Bone marrow (tissue), 2 donors: ENCODE data around the gene ANTXR1.

Source experiments
- DNase-seq, 2 donors: peaks; one replicate each; lab custom pipeline; 2025; lab: John Stamatoyannopoulos, UW

The ANTXR1 gene

GRCh38 chr2:69074918-69075317 is 61.9 kb downstream of the ANTXR1 start:
- no peak for DNase-seq

- no peak for DNase-seq
These were observed 62.5 kb downstream of the ANTXR1 start for GRCh38 chr2:69075486-69075885.

DNA sequence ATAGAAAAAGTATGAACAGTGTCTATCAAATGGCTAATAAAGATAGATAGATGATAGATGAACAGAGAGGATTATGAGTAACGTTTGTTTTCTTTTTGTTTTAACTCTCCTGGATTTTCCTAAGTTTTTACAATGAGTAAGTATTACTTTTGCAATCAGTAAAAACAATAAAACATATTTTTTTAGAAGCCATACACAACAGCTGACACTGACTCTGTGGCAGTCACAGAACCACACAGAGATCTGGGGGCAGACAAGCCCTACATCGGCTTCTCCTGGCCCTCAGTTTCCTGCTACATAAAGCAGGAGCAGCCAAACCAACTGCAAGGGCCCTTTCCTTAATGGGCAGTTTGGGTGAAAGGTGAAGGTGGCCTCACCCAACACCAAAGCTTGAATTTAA is 63.6 kb downstream of the ANTXR1 start:
- no peak for DNase-seq

GRCh38 chr2:69077252-69077950 is 64.4 kb downstream of the ANTXR1 start:
- no peak for DNase-seq

DNA sequence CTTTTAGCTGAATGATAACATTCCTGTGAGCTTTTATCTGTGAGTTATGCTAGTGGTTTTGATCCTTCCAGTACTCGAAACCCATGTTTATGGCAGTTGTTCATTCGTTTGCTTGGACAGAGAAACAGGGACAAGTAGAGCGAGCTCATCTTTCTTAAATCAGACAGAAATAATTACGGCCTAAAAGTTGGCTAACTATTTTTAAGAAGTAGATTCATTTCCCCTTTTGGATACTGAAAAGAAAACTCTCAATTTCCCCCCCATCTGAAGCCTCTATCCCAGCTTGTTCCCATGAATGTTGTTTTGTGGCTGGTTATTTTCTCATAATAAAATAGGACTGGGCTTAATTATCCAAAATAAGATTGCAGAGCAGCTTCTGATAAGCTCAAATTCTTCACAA is 67.1 kb downstream of the ANTXR1 start:
- DNase-seq: no peak

- no peak for DNase-seq
These were observed 68.1 kb downstream of the ANTXR1 start for GRCh38 chr2:69081001-69081580.

GRCh38 chr2:69081757-69082156 is 68.8 kb downstream of the ANTXR1 start:
- DNase-seq: no peak

DNA sequence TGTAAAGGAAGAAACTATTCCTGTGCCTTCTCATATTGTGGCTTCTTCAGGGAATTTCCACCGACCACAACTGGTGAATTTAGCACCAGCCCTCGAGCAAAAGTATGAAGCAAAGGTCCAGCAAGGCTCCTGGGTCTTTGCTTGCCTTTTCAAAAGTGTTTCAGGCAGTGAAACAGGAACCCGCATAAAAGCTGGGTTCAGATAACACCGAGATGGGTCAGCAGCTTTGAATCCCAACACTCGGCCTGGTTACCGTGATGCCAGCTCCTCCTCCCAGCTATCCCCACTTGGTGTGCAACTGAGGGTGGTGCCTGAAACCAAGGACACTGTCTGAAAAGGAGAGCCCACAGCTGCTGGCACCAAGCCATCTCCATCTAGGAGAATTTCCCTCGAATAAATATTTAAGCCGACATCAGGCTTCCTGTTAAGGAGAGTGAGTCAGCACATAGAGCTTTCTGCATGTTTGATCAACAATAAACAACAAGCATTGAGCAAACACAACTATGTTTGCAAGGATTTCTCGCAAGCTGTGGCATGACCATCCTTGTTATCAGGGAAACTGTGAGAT is 69.5 kb downstream of the ANTXR1 start:
- peak in 1 of 2 donors; percentile 29 for DNase-seq

DNA sequence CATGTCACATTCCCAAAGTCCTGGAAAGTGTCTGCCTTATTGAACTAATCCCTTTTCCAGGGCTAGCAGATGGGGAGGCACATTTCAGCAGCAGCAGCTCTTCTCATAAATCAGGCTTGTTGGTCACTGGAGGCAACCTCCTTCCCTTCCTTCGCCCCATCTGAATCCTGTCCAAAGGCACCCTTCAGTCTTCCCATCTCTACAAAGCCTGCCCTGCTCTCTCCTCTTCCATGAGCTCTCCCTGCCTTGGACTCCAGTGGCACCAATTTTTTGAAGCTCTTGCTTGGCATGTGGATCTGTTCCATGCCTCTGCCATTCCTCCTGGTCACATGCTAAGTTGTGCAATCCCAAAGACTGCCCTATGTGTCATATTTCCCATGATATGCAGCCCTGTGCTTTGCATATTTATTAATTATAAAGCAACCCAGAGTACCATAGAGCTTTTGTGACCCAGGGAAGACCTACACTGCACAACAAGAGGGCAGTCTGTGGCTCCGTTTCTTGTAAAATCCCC is 70.3 kb downstream of the ANTXR1 start:
- no peak for DNase-seq

GRCh38 chr2:69084492-69084891 is 71.5 kb downstream of the ANTXR1 start:
- DNase-seq: no peak

GRCh38 chr2:69086466-69086865 is 73.5 kb downstream of the ANTXR1 start:
- no peak for DNase-seq

DNA sequence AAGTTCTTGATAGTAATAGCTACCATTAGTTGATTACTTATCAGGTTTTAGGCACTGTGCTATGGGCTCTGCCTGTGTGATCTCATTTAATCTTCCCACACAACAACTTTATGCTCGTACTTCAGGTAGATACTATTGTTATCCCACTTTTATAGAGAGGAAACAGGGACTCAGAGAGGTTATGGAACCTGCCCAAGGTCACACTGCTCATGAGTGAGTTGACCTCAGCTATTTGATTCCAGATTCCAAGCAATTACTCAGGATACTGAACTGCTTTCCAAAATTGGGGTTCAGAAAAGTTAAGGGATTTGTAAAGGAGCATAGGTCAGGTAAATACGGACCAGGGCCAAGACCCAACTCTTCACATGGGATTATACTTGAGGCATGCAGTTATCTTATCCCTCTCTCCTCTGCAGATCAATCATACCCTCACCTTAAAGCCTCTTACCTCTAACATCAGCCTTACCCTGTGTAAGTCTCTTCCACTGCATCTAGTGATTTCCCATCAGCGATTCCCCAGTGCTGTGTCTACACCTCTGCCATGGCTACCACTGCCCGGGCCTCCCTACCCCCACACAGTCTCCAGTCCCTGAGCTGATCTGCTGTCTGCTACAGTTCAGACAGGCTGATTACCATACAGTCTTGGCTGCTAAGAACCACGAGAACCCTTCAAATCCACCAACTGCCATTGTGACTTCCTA is 74.4 kb downstream of the ANTXR1 start:
- DNase-seq: no peak

GRCh38 chr2:69087912-69088240 is 74.9 kb downstream of the ANTXR1 start:
- no peak for DNase-seq

GRCh38 chr2:69088466-69088865 is 75.5 kb downstream of the ANTXR1 start:
- no peak for DNase-seq

DNA sequence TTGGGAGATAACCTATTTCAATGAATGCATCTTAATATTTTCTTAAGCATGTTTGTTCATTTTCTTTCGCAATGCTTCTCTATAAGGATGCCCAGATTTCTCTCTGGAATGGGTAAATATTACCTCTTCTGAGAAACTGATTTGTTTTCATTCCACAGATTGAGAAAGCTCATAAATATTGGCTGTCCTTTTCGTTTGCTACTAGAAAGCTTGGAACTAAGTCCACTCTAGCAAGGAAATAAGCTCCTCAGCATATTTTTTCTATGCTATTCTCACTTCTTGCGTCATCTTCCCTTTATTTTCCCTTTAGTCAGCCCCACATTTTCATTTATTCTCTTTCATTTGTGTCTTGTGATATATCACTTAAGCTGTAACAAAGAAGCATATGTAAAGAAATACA is 76.3 kb downstream of the ANTXR1 start:
- no peak for DNase-seq

DNA sequence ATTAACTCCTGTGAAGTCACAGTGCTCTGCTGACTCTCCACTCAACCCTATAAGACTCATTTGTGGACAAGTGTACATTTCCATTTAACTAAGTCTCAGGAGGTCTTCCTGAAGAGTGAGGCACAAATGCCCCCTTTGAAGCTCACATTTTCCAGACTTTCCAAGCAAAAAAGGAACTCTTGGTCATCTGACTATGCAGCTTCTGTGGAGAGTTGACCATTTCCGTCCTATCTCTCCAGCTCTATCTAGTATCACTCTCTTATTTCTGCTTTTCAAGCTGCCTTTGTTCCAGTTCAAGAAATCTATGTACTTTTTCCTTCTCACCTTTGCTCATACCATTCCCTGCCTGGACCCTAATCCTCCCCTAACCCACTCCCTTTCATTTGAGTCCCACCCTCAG is 77.0 kb downstream of the ANTXR1 start:
- DNase-seq: no peak

GRCh38 chr2:69090820-69091219 is 77.8 kb downstream of the ANTXR1 start:
- no peak for DNase-seq

- no peak for DNase-seq
These were observed 79.9 kb downstream of the ANTXR1 start for GRCh38 chr2:69092857-69093256.

- no peak for DNase-seq
These were observed 82.3 kb downstream of the ANTXR1 start for GRCh38 chr2:69095305-69095704.

DNA sequence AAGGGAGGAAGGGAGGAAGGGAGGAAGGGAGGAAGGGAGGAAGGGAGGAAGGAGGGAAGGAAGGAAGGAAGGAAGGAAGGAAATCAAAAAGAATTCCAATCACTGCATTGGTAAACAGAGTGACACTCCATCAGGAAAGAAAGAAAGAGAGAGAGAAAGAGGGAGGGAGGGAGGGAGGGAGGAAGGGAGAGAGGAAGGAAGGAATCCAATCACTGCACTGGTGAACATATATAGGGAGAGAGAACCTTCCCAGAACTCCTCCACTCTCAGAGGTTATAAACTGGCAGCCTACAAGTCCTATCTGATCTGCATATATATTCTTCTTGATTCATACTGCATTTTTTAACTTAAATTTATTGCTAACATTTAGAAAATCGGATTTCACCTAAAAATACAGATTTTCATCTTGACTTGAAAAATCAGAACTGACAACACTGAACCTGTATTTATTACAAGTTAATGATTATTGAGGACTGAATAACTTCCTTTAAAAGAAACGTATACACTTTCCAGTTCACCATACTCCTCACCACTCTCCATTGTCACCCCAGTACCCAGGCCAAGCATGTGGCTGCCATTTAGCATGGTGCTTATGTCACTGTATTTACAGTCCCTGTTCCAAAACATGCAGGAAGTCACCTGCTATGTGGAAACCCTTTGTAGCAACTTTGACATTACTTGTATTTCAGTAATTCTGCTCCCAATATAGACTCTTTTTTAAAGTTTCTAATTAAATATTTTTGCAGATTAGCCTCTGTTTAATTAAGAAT is 83.5 kb downstream of the ANTXR1 start:
- DNase-seq: no peak

- DNase-seq: no peak
These were observed 84.2 kb downstream of the ANTXR1 start for GRCh38 chr2:69097148-69097610.
